C4-2B (cell line): ENCODE results near the gene TRAPPC3.

ENCODE experiments used
- ZFX ChIP-seq: fragments of 450-650 bp; IDR thresholded peaks from 2 replicates; pipeline ENCODE4 v1.6.1; 2017
- TF ChIP-seq, protein P1 (sequence below): fragments of 450-650 bp; conservative IDR thresholded peaks from 2 replicates; pipeline ENCODE4 v1.5.1; 2017; ENCODE audit warnings: mild to moderate bottlenecking

DNA sequence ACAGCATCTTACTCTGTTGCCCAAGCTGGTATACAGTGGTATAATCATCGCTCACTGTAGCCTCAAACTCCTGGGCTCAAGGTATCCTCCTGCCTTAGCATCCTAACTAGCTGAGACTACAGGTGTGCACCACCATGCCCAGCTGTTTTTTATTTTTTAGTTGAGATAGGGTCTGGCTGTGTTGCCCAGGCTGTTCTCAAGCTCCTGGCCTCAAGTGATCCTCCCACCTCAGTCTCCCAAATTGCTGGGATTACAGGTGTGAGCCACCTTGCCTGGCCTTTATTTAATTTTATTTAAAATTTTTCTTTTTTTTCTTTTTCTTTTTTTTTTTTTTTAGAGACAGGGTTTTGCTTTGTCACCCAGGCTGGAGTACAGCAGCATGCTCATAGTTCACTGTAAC, 15.9 kb upstream of the TRAPPC3 start:
- TF ChIP-seq, protein P1, sequence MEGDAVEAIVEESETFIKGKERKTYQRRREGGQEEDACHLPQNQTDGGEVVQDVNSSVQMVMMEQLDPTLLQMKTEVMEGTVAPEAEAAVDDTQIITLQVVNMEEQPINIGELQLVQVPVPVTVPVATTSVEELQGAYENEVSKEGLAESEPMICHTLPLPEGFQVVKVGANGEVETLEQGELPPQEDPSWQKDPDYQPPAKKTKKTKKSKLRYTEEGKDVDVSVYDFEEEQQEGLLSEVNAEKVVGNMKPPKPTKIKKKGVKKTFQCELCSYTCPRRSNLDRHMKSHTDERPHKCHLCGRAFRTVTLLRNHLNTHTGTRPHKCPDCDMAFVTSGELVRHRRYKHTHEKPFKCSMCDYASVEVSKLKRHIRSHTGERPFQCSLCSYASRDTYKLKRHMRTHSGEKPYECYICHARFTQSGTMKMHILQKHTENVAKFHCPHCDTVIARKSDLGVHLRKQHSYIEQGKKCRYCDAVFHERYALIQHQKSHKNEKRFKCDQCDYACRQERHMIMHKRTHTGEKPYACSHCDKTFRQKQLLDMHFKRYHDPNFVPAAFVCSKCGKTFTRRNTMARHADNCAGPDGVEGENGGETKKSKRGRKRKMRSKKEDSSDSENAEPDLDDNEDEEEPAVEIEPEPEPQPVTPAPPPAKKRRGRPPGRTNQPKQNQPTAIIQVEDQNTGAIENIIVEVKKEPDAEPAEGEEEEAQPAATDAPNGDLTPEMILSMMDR, result no peak
- TF ChIP-seq ZFX, result no peak
